ENCODE data around the gene MYL12B.
"Not testable (repeated sequence)": the region's sequence is repeated elsewhere in the genome, so short reads cannot be mapped to it uniquely, and the experiment has no call there.

The MYL12B gene

GRCh38 chr18:3261373-3262233 is at the start of gene MYL12B:
Gene MYL12B, plus strand, starts transcription at chr18:3262133. Its CDS starts 10,766 bp downstream, at chr18:3272899.
- peak; percentile 93 for DNase-seq (ENCODE audit: low read depth, low spot score)

GRCh38 chr18:3212657-3213056 is 49.3 kb upstream of the MYL12B start:
- DNase-seq (ENCODE audit: low read depth, low spot score), result no peak

- no peak for DNase-seq (ENCODE audit: low read depth, low spot score)
These were observed 48.5 kb upstream of the MYL12B start for GRCh38 chr18:3213300-3214059.

GRCh38 chr18:3214855-3215637 is 46.9 kb upstream of the MYL12B start:
- DNase-seq (ENCODE audit: low read depth, low spot score), result no peak

DNA sequence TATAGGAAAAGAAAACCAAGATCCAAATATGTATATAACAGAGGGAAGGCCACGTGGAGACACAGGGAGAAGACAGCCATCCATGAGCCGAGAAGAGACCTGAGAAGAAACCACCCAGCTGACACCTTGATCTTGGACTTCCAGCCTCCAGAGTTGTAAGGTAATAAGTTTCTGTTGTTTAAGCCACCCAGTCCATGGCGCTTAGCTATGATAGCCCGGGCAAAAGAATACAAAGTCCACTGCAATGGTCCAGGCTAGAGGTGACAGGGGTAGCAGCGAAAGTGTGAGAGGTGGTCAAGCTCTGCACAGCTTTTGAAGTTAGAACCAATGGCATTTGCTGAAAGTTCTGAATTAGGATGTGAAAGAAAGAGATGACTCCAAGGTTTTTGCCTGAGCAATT is 44.9 kb upstream of the MYL12B start:
- no peak for DNase-seq (ENCODE audit: low read depth, low spot score)

DNA sequence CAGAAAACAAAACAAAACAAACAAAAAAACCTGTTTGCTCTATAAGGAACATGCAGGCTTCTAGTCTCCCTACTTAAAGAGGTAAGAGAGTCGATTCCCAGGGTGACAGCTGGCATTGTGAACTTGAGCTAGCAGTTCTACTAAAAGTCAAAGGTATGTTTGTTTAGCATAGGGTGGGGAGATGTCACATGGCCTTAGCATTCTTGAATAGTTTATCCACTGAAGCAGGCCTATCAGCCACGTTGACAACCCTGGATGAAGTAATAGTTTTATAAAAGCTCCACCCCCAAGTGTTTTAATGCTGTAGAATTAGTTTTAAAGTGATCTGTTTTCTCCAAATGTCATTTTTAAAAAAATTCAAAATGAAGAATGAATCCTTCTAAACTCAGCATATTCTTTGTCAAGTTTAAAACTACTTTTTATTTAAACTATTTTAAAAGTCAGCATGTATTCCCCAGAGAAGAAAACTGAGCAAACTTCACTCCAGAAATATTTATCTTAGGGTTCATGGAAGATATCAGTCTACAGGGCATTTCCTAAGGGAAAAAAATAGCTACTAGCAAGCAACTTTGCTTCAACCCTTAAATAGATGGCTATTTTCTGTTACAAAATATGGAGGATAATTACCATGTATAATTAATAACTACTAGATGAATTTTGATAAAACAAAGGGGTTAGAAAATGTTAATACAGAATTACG is 43.8 kb upstream of the MYL12B start:
- DNase-seq (ENCODE audit: low read depth, low spot score), result no peak

DNA sequence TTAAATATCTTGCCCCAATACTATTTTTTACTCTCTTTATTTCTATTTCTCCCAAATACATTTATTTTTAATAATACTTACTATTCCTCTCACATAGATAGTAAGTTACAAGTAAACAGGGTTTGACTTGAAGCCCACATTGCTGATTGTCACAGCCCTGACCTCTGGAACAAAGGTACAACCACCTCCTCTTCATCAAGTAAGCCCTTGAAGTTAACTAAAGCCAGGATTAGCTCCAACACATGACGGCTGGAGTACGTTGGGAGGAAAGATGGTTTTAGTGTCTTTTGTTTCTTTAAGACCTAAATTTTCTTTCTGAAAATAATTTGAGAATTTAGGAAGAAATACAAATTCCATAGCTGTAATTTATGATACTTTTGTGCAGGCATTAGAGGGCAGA is 43.1 kb upstream of the MYL12B start:
- no peak for DNase-seq (ENCODE audit: low read depth, low spot score)

- no peak for DNase-seq (ENCODE audit: low read depth, low spot score)
These were observed 42.7 kb upstream of the MYL12B start for GRCh38 chr18:3219241-3219630.

DNA sequence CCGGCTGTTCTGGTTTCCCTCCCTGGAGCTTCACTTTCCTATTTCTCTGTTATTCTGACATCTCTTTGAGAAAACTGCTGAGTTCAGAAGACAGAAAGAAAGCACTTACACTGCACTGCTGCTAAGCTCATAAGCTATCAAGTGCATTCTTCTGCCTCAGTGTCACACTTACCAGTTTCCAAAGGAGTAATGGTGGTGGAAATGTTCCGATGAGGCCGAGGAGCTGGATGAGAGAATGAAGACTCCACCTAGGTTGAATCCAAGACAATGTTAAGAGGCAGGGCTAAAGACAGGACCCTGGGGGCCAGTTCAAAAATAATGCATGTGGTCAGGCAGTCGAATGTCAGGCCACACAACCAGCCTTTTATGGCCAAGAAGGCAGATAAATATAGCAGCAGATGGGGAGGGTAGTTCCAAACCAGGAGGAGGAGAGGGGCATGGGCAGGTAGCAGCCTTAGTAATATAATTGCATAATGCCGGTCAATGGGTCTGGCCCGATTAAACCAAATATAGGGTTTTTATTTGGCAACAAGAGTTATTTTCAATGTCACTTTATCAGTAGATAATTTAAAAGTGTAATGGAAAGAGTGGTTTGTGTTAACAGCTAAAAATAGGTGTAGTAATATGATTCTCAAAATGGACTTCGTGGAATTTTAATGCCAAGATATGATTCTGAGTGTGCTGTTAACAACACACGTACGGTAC is 42.1 kb upstream of the MYL12B start, which contains the start of gene MYOM1:
TSS of gene MYOM1 (minus strand) at position 338 of the 705 bp plus-strand sequence. CDS start 4,745 bp downstream, outside the sequence.
- no peak for DNase-seq (ENCODE audit: low read depth, low spot score)

DNA sequence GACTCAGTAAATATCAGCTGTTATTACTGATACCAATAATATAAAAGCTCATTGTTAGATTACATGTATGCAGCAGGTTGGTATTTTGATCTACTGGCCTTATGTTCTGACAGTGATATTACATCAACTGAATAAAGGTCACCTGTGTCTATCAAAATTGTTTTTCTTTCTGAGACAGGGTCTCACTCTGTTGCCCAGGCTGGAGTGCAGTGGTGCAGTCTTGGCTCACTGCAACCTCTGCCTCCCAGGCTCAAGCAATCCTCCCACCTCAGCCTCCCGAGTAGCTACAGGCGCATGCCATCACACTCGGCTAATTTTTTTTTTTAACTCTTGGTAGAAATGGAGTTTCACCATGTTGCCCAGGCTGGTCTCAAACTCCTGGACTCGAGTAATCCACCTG is 41.1 kb upstream of the MYL12B start:
- DNase-seq (ENCODE audit: low read depth, low spot score), result not testable (repeated sequence)

- DNase-seq (ENCODE audit: low read depth, low spot score), result no peak
These were observed 40.4 kb upstream of the MYL12B start for GRCh38 chr18:3221496-3221895.

GRCh38 chr18:3223356-3223755 is 38.6 kb upstream of the MYL12B start:
- DNase-seq (ENCODE audit: low read depth, low spot score), result no peak

DNA sequence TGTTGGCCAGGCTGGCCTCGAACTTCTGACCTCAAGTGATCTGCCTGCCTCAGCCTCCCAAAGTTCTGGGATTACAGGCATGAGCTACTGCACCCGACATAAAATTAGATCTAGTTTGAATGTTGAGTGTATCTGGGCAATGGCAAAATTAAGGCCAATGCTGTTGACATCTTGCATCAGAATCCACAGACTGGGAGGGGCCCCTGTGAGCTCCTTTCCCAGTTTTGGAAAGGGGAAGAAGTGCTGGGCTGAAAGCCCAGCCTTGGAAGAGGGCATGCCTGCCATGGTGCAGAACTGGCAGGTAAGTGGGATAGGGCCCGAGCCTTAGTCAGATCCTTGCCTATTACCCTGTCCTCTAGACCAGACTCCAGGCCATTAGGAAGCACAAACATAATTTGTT is 37.7 kb upstream of the MYL12B start:
- DNase-seq (ENCODE audit: low read depth, low spot score), result no peak

DNA sequence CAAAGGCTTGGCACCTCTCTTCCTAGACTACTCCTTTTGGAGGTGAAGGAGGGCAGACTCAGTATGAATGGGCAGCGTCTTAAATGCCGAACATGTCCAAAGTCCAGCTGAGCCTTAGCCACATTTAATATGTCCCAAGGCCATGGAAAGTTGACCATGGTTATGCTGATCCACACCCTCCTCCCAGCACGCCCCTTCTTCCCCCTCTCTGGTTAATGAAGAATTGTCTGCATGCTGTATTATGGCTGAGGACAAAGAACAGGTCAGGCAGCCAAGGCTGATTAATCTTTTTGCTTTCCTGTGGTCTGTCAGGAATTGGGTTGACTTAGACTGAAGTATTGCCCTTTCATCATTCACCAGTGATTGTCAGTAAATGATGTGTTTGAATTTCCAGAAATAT is 36.3 kb upstream of the MYL12B start:
- DNase-seq (ENCODE audit: low read depth, low spot score), result no peak

DNA sequence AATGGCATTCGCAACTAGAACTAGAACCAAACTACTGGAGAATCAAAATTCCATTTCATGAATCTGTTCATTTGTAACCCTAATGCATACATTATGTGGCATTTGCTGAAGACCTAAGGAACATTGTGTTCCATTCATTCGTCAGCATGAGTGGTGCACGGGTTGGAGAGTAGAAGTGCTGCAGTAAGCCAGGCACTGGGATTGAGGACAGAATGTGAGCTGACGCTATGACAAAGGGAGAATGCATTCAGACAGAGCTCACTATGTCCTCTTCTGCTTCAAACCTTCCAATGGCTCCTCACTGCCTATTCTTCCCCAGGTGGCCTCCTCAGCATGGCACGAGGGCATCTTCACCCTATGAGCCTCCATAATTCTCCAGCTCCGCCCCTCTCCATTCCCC is 35.9 kb upstream of the MYL12B start:
- no peak for DNase-seq (ENCODE audit: low read depth, low spot score)

- DNase-seq (ENCODE audit: low read depth, low spot score), result no peak
These were observed 31.3 kb upstream of the MYL12B start for GRCh38 chr18:3230401-3231334.

GRCh38 chr18:3233004-3233403 is 28.9 kb upstream of the MYL12B start:
- DNase-seq (ENCODE audit: low read depth, low spot score), result no peak

GRCh38 chr18:3233433-3234168 is 28.3 kb upstream of the MYL12B start:
- no peak for DNase-seq (ENCODE audit: low read depth, low spot score)

DNA sequence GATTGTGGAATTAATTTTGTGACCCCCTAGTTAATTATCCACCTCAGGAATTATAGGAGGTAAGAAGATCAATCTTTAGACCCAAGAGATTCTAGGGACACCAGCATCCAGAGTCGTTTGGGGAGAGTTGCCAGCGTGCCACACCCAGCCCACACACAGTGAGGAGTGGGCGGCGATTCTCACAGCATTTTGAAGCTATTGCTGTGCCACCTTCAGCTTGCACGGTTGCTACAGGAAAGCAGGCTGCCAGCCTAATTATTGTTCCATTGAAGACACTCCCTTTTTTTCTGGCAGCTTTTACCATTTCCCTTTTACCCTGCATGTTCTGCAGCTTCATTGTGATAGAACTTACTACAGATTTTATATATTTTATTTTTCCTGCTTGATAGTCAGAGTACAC is 27.5 kb upstream of the MYL12B start:
- no peak for DNase-seq (ENCODE audit: low read depth, low spot score)
